T-cell (primary cell): ENCODE data around the gene ZIC5. TPM values are rescaled to one million over a fixed set of nuclear protein-coding genes. Genes with fewer than 3 reads are reported as not detected.

Source experiments
- ATAC-seq, 4 experiments: fragments of 200-7000 bp in 3 of 4; fragments of 150-1000 bp in 1 of 4; cut with Tn5 transposase; replicated peaks in 1 of 4; 1 replicate in 3 of 4; 2 replicates in 1 of 4; pipeline ENCODE4 v1.10.0; 2021; ENCODE audit warnings: moderate library complexity in 3 of 4, mild to moderate bottlenecking in 2 of 4, moderate number of reproducible peaks in 1 of 4
- CTCF ChIA-PET, 2 donors: fragments of 300-600 bp; sonication (Branson Sonifier 250); formaldehyde crosslinking; loops; one replicate each; lab custom pipeline; 2022; ENCODE audit warnings: antibody characterized with exemption in 2 of 2; lab: Charles Lee
- POLR2A ChIA-PET, 2 donors: fragments of 300-600 bp; sonication (Branson Sonifier 250); formaldehyde crosslinking; loops; one replicate each; lab custom pipeline; 2022; ENCODE audit warnings: antibody characterized with exemption in 2 of 2; lab: Charles Lee
- DNase-seq, 35 experiments: peaks; one replicate each; pipeline versions ENCODE4 v3.0.0 to v3.0.0-alpha.2; 2013 to 2023
- H3K27ac ChIP-seq: one replicate; pipeline ENCODE4 v1.5.1; 2013; ENCODE audit warnings: low read length
- H3K27me3 ChIP-seq, 2 experiments: replicated peaks in 1 of 2; 1 replicate in 1 of 2; 2 replicates in 1 of 2; pipeline versions ENCODE4 v1.6.1 to v1.7.0; 2013; ENCODE audit warnings: low read length in 1 of 2, mixed read lengths in 1 of 2; ENCODE audit not compliant: control insufficient read depth in 2 of 2, insufficient read depth in 2 of 2; ENCODE audit errors: extremely low read depth in 1 of 2
- H3K36me3 ChIP-seq, 2 donors: 1 replicate in 1 of 2; 2 replicates in 1 of 2; pipeline versions ENCODE4 v1.6.1 to v1.7.0; 2013; ENCODE audit warnings: low read length in 1 of 2; ENCODE audit not compliant: control insufficient read depth in 2 of 2, insufficient read depth in 1 of 2; ENCODE audit errors: extremely low read depth in 1 of 2
- H3K4me1 ChIP-seq, 2 experiments: 1 replicate in 1 of 2; 2 replicates in 1 of 2; pipeline versions ENCODE4 v1.6.1 to v1.7.0; 2013; ENCODE audit warnings: low read length in 2 of 2, mixed read lengths in 1 of 2; ENCODE audit not compliant: insufficient read depth in 2 of 2, control insufficient read depth in 1 of 2; ENCODE audit errors: extremely low read depth in 1 of 2
- H3K4me3 ChIP-seq, 2 donors: 1 replicate in 1 of 2; 2 replicates in 1 of 2; pipeline versions ENCODE4 v1.5.1 to v1.7.0; 2013; ENCODE audit warnings: mild to moderate bottlenecking in 2 of 2, low read length in 1 of 2, moderate library complexity in 1 of 2; ENCODE audit not compliant: control insufficient read depth in 1 of 2; ENCODE audit errors: extremely low read depth in 1 of 2
- H3K9me3 ChIP-seq: 2 replicates; pipeline ENCODE4 v1.7.0; 2013
- H3K27ac Mint-ChIP-seq, 2 donors: one replicate each; pipeline ENCODE4 v1.8.0; 2020 to 2021; ENCODE audit warnings: mild to moderate bottlenecking in 2 of 2, mixed read lengths in 2 of 2
- H3K27me3 Mint-ChIP-seq, 2 donors: one replicate each; pipeline ENCODE4 v1.8.0; 2021 to 2022; ENCODE audit warnings: mixed read lengths in 2 of 2
- H3K36me3 Mint-ChIP-seq: one replicate; pipeline ENCODE4 v1.8.0; 2021; ENCODE audit warnings: mixed read lengths
- H3K4me1 Mint-ChIP-seq, 3 donors: one replicate each; pipeline ENCODE4 v1.8.0; 2020 to 2022; ENCODE audit warnings: mixed read lengths in 3 of 3, mild to moderate bottlenecking in 1 of 3
- H3K4me3 Mint-ChIP-seq, 3 donors: one replicate each; pipeline ENCODE4 v1.8.0; 2020 to 2022; ENCODE audit warnings: mild to moderate bottlenecking in 3 of 3, mixed read lengths in 3 of 3, moderate library complexity in 3 of 3
- H3K9me3 Mint-ChIP-seq, 3 donors: one replicate each; pipeline ENCODE4 v1.8.0; 2020 to 2022; ENCODE audit warnings: mixed read lengths in 3 of 3
- WGBS: methylation state at CpG from one replicate; pipeline ENCODE4 v1.1.5; 2013; ENCODE audit warnings: missing lambda C conversion rate; ENCODE audit not compliant: insufficient coverage; 5-methylcytosine and 5-hydroxymethylcytosine counted together
- total RNA-seq, 35 experiments: library from RNA in 6 of 35; stranded (reverse) in 6 of 35; fragments of 120-200 nt in 1 of 35; gene quantifications; one replicate each; pipeline versions ENCODE4 v1.2.1 to v1.2.4 and lab custom pipeline; 2013 to 2026

ZIC5 gene
- total RNA-seq, 5 donors from 2014 or later (not counting 1 experiment from before 2014, with no cell fraction given): 0.07 to 0.09 (median 0.09) TPM; not detected in 2

DNA sequence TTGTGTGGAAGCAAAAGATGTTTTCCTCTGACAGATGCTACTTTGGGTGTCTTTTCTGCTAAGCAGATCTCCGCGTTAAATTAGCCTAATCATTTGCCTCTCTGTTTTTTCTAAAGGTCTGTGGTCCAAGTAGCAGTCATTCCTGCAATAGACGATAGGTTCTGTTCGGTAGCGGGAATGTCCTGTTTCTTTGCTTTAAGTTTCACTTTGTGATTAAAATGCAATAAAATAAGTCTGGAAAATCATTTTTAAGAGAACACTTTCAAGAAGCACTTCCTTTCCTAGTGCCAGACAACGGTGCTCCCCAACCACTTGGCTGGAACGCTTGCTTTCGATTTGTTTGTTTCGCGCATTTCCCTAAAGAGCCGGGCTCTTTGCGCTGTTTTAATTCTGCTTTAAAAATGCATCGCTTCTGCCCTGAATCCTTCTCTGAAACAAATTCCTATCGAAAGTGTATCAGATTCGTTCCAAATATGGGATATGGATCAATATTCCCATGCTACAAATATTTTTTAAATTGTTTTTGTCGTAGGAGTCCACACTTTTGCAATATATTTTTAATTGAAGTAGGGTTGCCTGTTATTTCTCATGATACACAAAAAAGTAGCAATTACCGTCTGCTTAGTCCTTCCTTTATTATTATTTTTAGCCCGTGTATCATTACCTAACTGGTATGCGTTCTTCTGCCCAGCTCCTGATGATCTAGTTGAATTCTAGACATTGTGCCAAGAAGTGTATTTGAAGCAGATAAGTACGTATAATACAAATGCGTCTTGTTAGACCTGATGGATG lies 24.2 kb upstream of the ZIC5 start:
- H3K9me3 Mint-ChIP-seq: peaks cover 4 to 15% (median 4%) of the 10 kb centered on the region in 3 donors
- H3K27me3 ChIP-seq: peaks cover 22 to 62% of the 10 kb centered on the region in 2 experiments
- POLR2A ChIA-PET: interaction anchor here in 1 of 2 donors (0.5 kb wide), 1 partner anchor 18 kb away, joined by 3 read pairs; no protein-coding TSS in a partner anchor

GRCh38 chr13:99995104-99995588 lies 23.6 kb upstream of the ZIC5 start:
- H3K9me3 Mint-ChIP-seq: peaks cover 4 to 15% (median 4%) of the 10 kb centered on the region in 3 donors
- CTCF ChIA-PET: no interaction called here
- DNase-seq: peak in 1 of 35 experiments; percentile 9
- Histone ChIP-seq H3K36me3 (no peaks in the 10 kb centered on the region), H3K4me1 (peaks cover 7 to 31% of the 10 kb centered on the region in 2 experiments), H3K27me3 (peaks cover 22 to 62% of the 10 kb centered on the region in 2 experiments), H3K4me3 (no peak overlapping the region), H3K27ac (no peak overlapping the region), H3K9me3 (peaks cover 3% of the 10 kb centered on the region)
- POLR2A ChIA-PET: no interaction called here
- peaks cover 74 to 88% of the 10 kb centered on the region in 2 donors for H3K27me3 Mint-ChIP-seq
- peaks cover 3% of the 10 kb centered on the region for H3K36me3 Mint-ChIP-seq
- no peak for ATAC-seq
- no peak overlapping the region for H3K4me3 Mint-ChIP-seq
- whole genome bisulfite sequencing: 11% methylated on average over 1 of the region's 3 CpGs
- H3K27ac Mint-ChIP-seq: peak overlapping the region in 1 of 2 donors; percentile 46
- H3K4me1 Mint-ChIP-seq: peaks cover 12 to 19% (median 12%) of the 10 kb centered on the region in 3 donors

More for the DNA sequence above, 24.2 kb upstream of the ZIC5 start:
- Mint-ChIP-seq H3K4me1 (peaks cover 6 to 14% (median 12%) of the 10 kb centered on the region in 3 donors), H3K27ac (peak overlapping the region in 1 of 2 donors; percentile 52), H3K36me3 (peaks cover 3% of the 10 kb centered on the region), H3K27me3 (peaks cover 73 to 83% of the 10 kb centered on the region in 2 donors), H3K4me3 (peak overlapping the region in 1 of 3 donors; percentile 50)
- H3K4me3 ChIP-seq: no peak overlapping the region
- DNase-seq (peak in 1 of 35 experiments; percentile 34), ATAC-seq (no peak)
- 12% methylated on average over 7 of the region's 21 CpGs for WGBS
- CTCF ChIA-PET: no interaction called here
- peaks cover 3% of the 10 kb centered on the region for H3K9me3 ChIP-seq
- H3K4me1 ChIP-seq: peaks cover under 1 to 24% of the 10 kb centered on the region in 2 experiments
- H3K36me3 ChIP-seq: no peaks in the 10 kb centered on the region
- H3K27ac ChIP-seq: no peak overlapping the region

GRCh38 chr13:99994638-99995020 lies 23.1 kb upstream of the ZIC5 start:
- Histone ChIP-seq H3K4me1 (peaks cover 9 to 36% of the 10 kb centered on the region in 2 experiments), H3K36me3 (no peaks in the 10 kb centered on the region), H3K4me3 (no peak overlapping the region), H3K27ac (no peak overlapping the region), H3K27me3 (peaks cover 24 to 65% of the 10 kb centered on the region in 2 experiments), H3K9me3 (peaks cover 3% of the 10 kb centered on the region)
- DNase-seq (no peak), ATAC-seq (no peak)
- peaks cover 75 to 90% of the 10 kb centered on the region in 2 donors for H3K27me3 Mint-ChIP-seq
- peaks cover 4 to 15% (median 4%) of the 10 kb centered on the region in 3 donors for H3K9me3 Mint-ChIP-seq
- peak overlapping the region in 1 of 2 donors; percentile 46 for H3K27ac Mint-ChIP-seq
- CTCF ChIA-PET: no interaction called here
- peaks cover 3% of the 10 kb centered on the region for H3K36me3 Mint-ChIP-seq
- peaks cover 17 to 24% (median 17%) of the 10 kb centered on the region in 3 donors for H3K4me1 Mint-ChIP-seq
- no CpG with 5 or more reads among the region's 1 CpG for WGBS
- H3K4me3 Mint-ChIP-seq: no peak overlapping the region
- POLR2A ChIA-PET: no interaction called here

GRCh38 chr13:99993660-99994637 lies 22.4 kb upstream of the ZIC5 start:
- H3K4me3 ChIP-seq: no peak overlapping the region
- H3K9me3 Mint-ChIP-seq: peaks cover 4 to 15% (median 4%) of the 10 kb centered on the region in 3 donors
- no peaks in the 10 kb centered on the region for H3K36me3 ChIP-seq
- H3K27ac ChIP-seq: no peak overlapping the region
- H3K4me1 Mint-ChIP-seq: peaks cover 22 to 30% (median 24%) of the 10 kb centered on the region in 3 donors
- no peak overlapping the region for H3K4me3 Mint-ChIP-seq
- peaks cover 24 to 68% of the 10 kb centered on the region in 2 experiments for H3K27me3 ChIP-seq
- WGBS: no CpG with 5 or more reads among the region's 9 CpGs
- POLR2A ChIA-PET: no interaction called here
- ATAC-seq (no peak), DNase-seq (peak in 1 of 35 experiments; percentile 4)
- H3K9me3 ChIP-seq: peaks cover 3% of the 10 kb centered on the region
- H3K36me3 Mint-ChIP-seq: peaks cover 3% of the 10 kb centered on the region
- H3K27ac Mint-ChIP-seq: peak overlapping the region in 1 of 2 donors; percentile 6
- peaks cover 11 to 43% of the 10 kb centered on the region in 2 experiments for H3K4me1 ChIP-seq
- CTCF ChIA-PET: no interaction called here
- H3K27me3 Mint-ChIP-seq: peaks cover 76 to 90% of the 10 kb centered on the region in 2 donors

GRCh38 chr13:99992949-99993351 lies 21.4 kb upstream of the ZIC5 start:
- Histone ChIP-seq H3K9me3 (peaks cover 3% of the 10 kb centered on the region), H3K27me3 (peaks cover 25 to 68% of the 10 kb centered on the region in 2 experiments), H3K27ac (no peak overlapping the region), H3K36me3 (no peaks in the 10 kb centered on the region), H3K4me1 (peaks cover 11 to 48% of the 10 kb centered on the region in 2 experiments), H3K4me3 (no peak overlapping the region)
- ATAC-seq (no peak), DNase-seq (peak in 1 of 35 experiments; percentile 4)
- no CpG with 5 or more reads among the region's 3 CpGs for WGBS
- Mint-ChIP-seq H3K4me3 (no peak overlapping the region), H3K9me3 (peaks cover 4 to 15% (median 4%) of the 10 kb centered on the region in 3 donors), H3K36me3 (peaks cover 3% of the 10 kb centered on the region), H3K27me3 (peaks cover 75 to 88% of the 10 kb centered on the region in 2 donors), H3K4me1 (peaks cover 23 to 33% (median 27%) of the 10 kb centered on the region in 3 donors), H3K27ac (peak overlapping the region in 1 of 2 donors; percentile 63)
- CTCF ChIA-PET: no interaction called here
- POLR2A ChIA-PET: no interaction called here
